HEK293 (cell line): ENCODE data around the gene ANTXRL.
A peak's percentile ranks its signal among the peaks of the same experiment; 100 is the strongest.
"Not testable (repeated sequence)": the region's sequence is repeated elsewhere in the genome, so short reads cannot be mapped to it uniquely, and the experiment has no call there.

Experiments used
- CTCF ChIA-PET: fragments of 350-600 bp; formaldehyde crosslinking; extraction: SDS; loops from one replicate; lab custom pipeline; 2021; ENCODE audit warnings: antibody characterized with exemption; lab: Yijun Ruan, JAX
- POLR2A ChIA-PET: fragments of 300-600 bp; formaldehyde crosslinking; extraction: SDS; loops from one replicate; lab custom pipeline; 2020; ENCODE audit warnings: antibody characterized with exemption, inconsistent platforms; lab: Yijun Ruan, JAX
- H3K27ac ChIP-seq: fragments of 200-500 bp; sonication (Bioruptor generic); 2 replicates; pipeline ENCODE4 v1.5.1; 2014; ENCODE audit warnings: low read depth, low read length, control low read depth, inconsistent platforms; ENCODE audit errors: extremely low read depth
- H3K36me3 ChIP-seq, 2 experiments: fragments of 200-500 bp in 1 of 2; sonication (Bioruptor generic) in 1 of 2; 1 replicate in 1 of 2; 2 replicates in 1 of 2; pipeline ENCODE4 v1.5.1; 2014 to 2017; ENCODE audit warnings: inconsistent platforms in 2 of 2, low read length in 2 of 2; ENCODE audit not compliant: control insufficient read depth in 2 of 2, insufficient read depth in 1 of 2
- H3K4me1 ChIP-seq: fragments of 200-500 bp; sonication (Bioruptor generic); 2 replicates; pipeline ENCODE4 v1.5.1; 2014; ENCODE audit warnings: mild to moderate bottlenecking, low read length, inconsistent platforms; ENCODE audit not compliant: control insufficient read depth, insufficient read depth
- H3K4me3 ChIP-seq: 2 replicates; pipeline ENCODE4 v1.5.1; 2011; ENCODE audit warnings: low read depth, mild to moderate bottlenecking, control low read depth, low read length, moderate library complexity
- H3K9me3 ChIP-seq: fragments of 200-500 bp; sonication (Bioruptor generic); 2 replicates; pipeline ENCODE4 v1.5.1; 2014; ENCODE audit warnings: low read depth, low read length, inconsistent platforms; ENCODE audit not compliant: control insufficient read depth, insufficient read depth
- EGR2 ChIP-seq: fragments of 450-650 bp; formaldehyde crosslinking; IDR thresholded peaks from 2 replicates; pipeline ENCODE4 v1.5.1; 2016; ENCODE audit warnings: low read depth, missing biosample characterization, missing genetic modification characterization
- ZBTB49 ChIP-seq: fragments of 450-650 bp; formaldehyde crosslinking; IDR thresholded peaks from 2 replicates; pipeline ENCODE4 v1.5.1; 2016; ENCODE audit warnings: missing biosample characterization, missing genetic modification characterization, low read depth
- ZFHX2 ChIP-seq: fragments of 450-650 bp; formaldehyde crosslinking; conservative IDR thresholded peaks from 2 replicates; pipeline ENCODE4 v1.5.1; 2016; ENCODE audit warnings: missing biosample characterization, missing genetic modification characterization
- ZNF112 ChIP-seq: fragments of 450-650 bp; formaldehyde crosslinking; IDR thresholded peaks from 2 replicates; pipeline ENCODE4 v1.5.0; 2017; ENCODE audit warnings: missing biosample characterization, missing genetic modification characterization
- ZNF169 ChIP-seq: fragments of 450-650 bp; formaldehyde crosslinking; IDR thresholded peaks from 2 replicates; pipeline ENCODE4 v1.5.1; 2016; ENCODE audit warnings: missing biosample characterization, missing genetic modification characterization
- ZNF211 ChIP-seq: fragments of 450-650 bp; formaldehyde crosslinking; IDR thresholded peaks from 2 replicates; pipeline ENCODE4 v1.5.1; 2016; ENCODE audit warnings: low read depth, missing biosample characterization, missing genetic modification characterization
- ZNF48 ChIP-seq: fragments of 450-650 bp; formaldehyde crosslinking; IDR thresholded peaks from 2 replicates; pipeline ENCODE4 v1.5.1; 2016; ENCODE audit warnings: missing biosample characterization, missing genetic modification characterization
- ZNF704 ChIP-seq: fragments of 450-650 bp; formaldehyde crosslinking; IDR thresholded peaks from 2 replicates; pipeline ENCODE4 v1.5.1; 2016; ENCODE audit warnings: missing biosample characterization, missing genetic modification characterization
- ZSCAN5A ChIP-seq: fragments of 450-650 bp; formaldehyde crosslinking; IDR thresholded peaks from 2 replicates; pipeline ENCODE4 v1.5.1; 2016; ENCODE audit warnings: missing biosample characterization, missing genetic modification characterization

ANTXRL gene

GRCh38 chr10:46293832-46294640, 7.2 kb downstream of the ANTXRL start:
- ChIA-PET CTCF (no interaction called here), POLR2A (interaction anchor here (1.5 kb wide), 1 partner anchor 10 kb away, joined by 4 read pairs; no protein-coding TSS in a partner anchor)
- H3K4me1 ChIP-seq = no peaks in the 10 kb centered on the region
- H3K9me3 ChIP-seq = no peaks in the 10 kb centered on the region
- no peak overlapping the region for H3K27ac ChIP-seq
- no peak for TF ChIP-seq ZNF48 (tag by site-specific recombination)
- 0 out of 2 replicates have a peak, but pooled peaks have one; percentile 8 for TF ChIP-seq EGR2 (tag by site-specific recombination)
- no peaks in the 10 kb centered on the region for H3K36me3 ChIP-seq
- H3K4me3 ChIP-seq = no peak overlapping the region

GRCh38 chr10:46294641-46295220, 7.9 kb downstream of the ANTXRL start:
- no peaks in the 10 kb centered on the region for H3K36me3 ChIP-seq

GRCh38 chr10:46295350-46296010, 8.7 kb downstream of the ANTXRL start:
- H3K4me1 ChIP-seq, CTCF ChIA-PET, H3K4me3 ChIP-seq, H3K36me3 ChIP-seq, H3K27ac ChIP-seq, H3K9me3 ChIP-seq, POLR2A ChIA-PET: not testable (repeated sequence)

More at GRCh38 chr10:46294641-46295220, 7.9 kb downstream of the ANTXRL start:
- Histone ChIP-seq H3K4me3 (no peak overlapping the region), H3K9me3 (no peaks in the 10 kb centered on the region), H3K4me1 (no peaks in the 10 kb centered on the region), H3K27ac (no peak overlapping the region)
- ChIA-PET POLR2A (interaction anchor here (1.5 kb wide), 1 partner anchor 10 kb away, joined by 4 read pairs; no protein-coding TSS in a partner anchor), CTCF (no interaction called here)
- TF ChIP-seq ZNF169 (tag by site-specific recombination) (no peak), ZNF211 (no peak), ZBTB49 (tag by site-specific recombination) (no peak), ZNF704 (no peak), ZNF112 (tag by site-specific recombination) (no peak), ZSCAN5A (tag by site-specific recombination) (no peak), ZFHX2 (tag by site-specific recombination) (no peak)

- H3K4me1 ChIP-seq, H3K27ac ChIP-seq, CTCF ChIA-PET, POLR2A ChIA-PET, H3K9me3 ChIP-seq, H3K4me3 ChIP-seq, H3K36me3 ChIP-seq: not testable (repeated sequence)
Observed at GRCh38 chr10:46296086-46296485, 9.3 kb downstream of the ANTXRL start.
